ENCODE measurements around the gene PTGFRN.
"Not testable (repeated sequence)": the region's sequence is repeated elsewhere in the genome, so short reads cannot be mapped to it uniquely, and the experiment has no call there.

Gene PTGFRN

GRCh38 chr1:116909512-116910378, at the start of gene PTGFRN:
PTGFRN (plus strand) TSS chr1:116909916; CDS start chr1:116910204, 288 bp downstream.
- DNase-seq: peak; percentile 4

DNA sequence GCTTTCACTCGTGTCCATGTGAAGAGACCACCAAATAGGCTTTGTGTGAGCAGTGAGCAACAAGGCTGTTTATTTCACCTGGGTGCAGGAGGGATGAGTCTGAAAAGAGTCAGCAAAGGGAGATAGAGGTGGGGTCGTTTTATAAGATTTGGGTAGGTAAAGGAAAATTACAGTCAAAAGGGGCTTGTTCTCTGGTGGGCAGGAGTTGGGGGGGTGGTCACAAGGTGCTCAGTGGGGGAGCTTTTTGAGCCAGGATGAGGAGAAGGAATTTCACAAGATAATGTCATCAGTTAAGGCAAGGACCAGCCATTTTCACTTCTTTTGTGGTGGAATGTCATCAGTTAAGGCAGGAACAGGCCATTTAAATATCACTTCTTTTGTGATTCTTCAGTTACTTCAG, 49.5 kb upstream of the PTGFRN start:
- not testable (repeated sequence) for DNase-seq

DNA sequence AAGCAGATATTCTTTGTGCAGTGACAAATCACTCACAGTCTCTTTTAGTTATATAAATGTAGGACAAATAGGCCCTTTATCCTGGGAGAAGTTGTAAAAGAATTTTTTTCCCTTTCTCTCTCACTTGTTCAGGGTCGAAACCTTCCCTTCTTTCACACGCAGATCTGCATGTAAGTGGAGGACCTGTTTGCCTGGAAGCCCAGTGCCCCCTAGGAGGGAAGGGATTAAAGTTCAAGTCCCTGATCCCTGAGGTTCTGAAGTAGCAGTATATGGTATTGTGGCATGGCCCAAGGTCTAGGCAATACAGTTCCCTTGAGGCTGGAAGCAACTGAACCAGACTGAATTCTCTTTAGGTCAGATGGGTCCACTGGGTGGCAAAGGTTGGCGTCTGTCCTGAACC, 48.6 kb upstream of the PTGFRN start:
- DNase-seq: no peak

DNA sequence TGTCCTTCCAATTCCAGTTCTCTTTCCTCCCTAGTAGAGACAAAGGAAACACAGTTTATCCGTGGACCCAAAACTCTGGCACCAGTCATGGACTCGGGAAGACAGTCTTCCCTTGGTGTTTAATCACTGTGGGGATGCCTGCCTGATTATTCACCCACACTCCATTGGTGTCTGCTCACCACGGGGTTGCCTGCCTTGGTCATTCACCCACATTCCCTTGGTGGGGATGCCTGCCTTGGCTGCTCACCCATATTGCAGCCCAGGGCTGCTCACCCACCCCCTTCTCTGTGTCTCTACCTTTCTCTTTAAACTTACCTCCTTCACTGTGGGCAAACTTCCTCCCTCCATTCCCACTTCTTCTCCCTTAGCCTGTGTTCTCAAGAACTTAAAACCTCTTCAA, 46.7 kb upstream of the PTGFRN start:
- DNase-seq: not testable (repeated sequence)

GRCh38 chr1:116866478-116866877, 43.2 kb upstream of the PTGFRN start:
- DNase-seq: not testable (repeated sequence)

GRCh38 chr1:116868385-116868784, 41.3 kb upstream of the PTGFRN start:
- DNase-seq: no peak

- no peak for DNase-seq
Measured at GRCh38 chr1:116869611-116870010, 40.1 kb upstream of the PTGFRN start.

DNA sequence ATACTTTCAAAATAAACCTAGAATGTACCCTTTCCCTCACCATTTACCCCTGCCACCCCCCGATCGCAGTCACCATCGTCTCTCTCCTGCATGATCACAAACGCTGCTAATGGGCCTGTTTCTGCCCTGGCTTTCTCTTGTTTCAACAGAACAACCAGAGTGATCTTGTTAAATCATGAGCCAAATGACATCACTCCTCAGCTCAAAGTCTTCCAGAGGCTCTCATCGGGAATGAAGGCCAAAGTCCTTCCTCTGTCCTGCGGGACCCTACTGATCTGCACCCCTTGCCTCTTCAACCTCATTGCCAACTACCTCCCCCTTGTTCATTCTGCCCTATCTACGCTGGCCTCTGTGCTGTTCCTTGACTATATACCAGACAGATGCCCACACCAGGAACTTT, 39.4 kb upstream of the PTGFRN start:
- no peak for DNase-seq

GRCh38 chr1:116871779-116872146, 38.0 kb upstream of the PTGFRN start:
- DNase-seq: no peak

DNA sequence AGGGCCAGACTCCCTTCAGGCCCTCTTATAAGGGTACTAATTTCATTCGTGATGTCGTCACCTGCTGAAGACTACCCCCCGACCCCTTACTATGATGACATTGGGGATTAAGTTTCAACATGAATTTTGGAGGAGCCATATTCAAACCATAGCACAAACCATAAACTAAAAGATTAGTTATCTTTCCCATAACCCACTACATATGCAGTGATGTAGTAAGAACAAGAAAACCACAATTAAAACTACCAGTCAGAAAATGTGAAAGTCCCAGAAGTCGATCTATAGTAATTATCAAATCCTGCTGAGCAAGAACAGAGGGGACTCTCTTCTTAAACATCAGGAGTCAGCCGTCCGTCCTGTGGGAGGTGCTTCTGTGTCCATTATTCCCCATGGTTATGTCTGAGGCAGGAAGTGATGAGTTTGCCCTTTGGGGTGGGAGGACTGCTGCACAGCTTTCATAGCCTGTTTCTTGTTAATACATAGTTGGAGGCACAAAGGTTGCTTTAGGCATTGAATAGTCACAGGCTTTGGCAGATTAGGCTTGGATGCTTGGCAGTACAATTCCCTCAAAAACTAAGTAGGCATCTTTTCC, 35.9 kb upstream of the PTGFRN start:
- no peak for DNase-seq

- DNase-seq: no peak
Measured at GRCh38 chr1:116874733-116875249, 34.9 kb upstream of the PTGFRN start.

- no peak for DNase-seq
Measured at GRCh38 chr1:116875391-116875790, 34.3 kb upstream of the PTGFRN start.

DNA sequence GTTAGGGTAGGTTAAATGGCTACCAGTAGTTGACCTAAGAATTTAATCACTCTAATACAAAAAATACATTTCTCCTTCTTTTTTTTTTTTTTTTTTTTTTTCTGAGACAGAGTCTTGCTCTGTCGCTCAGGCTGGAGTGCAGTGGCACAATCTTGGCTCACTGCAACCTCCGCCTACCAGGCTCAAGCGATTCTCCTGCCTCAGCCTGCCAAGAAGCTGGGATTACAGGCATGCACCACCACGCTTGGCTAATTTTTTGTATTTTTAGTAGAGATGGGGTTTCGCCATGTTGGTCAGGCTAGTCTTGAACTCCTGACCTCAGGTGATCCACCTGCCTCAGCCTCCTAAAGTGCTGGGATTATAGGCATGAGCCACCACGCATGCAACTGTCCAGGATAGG, 33.8 kb upstream of the PTGFRN start:
- not testable (repeated sequence) for DNase-seq

- no peak for DNase-seq
Measured at GRCh38 chr1:116877141-116877818, 32.4 kb upstream of the PTGFRN start.

- DNase-seq: peak; percentile 32
Measured at GRCh38 chr1:116878804-116879477, 30.8 kb upstream of the PTGFRN start.

DNA sequence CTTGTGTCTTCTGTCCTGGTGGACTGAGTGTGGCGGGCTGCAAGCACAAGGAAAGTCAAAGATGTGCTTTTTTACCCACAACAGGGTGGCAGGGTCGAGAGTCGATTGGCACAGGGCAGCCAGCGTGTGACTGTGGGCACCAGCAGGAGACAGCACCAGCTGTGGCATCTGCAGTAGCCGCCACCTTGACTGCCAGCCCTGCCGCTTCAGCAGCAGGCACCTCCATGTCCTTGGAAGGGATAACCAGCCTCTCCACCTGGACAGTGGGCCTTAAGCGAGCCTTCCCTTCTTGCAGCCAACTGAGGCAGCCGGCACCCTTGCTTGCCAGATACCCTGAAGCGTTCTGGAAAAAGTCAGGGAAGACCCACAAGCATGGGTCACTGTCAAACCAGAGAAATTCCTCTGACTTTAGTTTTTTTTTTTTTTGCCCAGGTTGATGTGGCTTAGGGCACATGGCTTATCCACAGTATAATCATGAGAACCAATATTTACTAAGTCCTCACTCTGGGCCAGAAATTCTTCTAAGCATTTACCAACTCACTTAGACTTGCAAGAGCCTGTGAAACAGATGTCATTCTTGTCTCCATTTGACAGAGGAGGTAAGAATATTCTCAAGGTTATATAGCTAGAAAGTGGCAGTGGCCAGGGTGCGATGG, 30.1 kb upstream of the PTGFRN start:
- DNase-seq: no peak

DNA sequence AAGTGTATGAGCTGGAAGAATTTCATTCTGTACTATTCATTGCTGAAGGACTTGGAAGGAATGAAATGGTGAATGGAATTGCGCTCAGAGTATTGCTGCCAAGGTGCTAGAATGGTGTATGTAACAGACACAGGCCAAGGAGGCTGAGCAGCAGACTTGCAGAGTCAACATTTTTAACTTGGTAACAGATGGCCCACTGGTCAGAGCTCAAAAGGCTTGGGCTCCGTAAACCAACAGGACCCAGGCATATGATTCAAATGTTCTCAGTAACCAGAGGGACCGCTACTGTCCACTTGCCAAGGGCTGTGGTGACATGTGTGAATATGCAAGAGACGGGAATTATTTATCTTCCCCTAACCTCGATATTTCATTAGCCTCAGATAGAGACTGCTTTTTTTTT, 28.8 kb upstream of the PTGFRN start:
- DNase-seq: no peak

GRCh38 chr1:116881879-116882520, 27.7 kb upstream of the PTGFRN start:
- DNase-seq: peak; percentile 65

DNA sequence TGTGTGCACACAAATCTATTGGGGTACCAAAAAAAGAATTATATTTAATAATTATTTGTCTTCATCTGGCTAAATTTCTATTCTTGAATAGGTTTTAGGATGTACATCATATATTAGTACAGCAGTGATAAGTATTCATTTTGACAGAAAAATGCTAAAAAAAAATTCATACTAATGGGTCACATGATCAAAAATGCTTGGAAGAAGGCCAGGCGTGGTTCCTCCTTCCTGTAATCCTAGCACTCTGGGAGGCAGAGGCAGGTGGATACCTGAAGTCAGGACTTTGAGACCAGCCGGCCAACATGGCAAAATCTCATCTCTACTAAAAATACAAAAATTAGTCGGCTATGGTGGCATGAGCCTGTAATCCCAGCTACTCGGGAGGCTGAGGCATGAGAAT, 26.9 kb upstream of the PTGFRN start:
- no peak for DNase-seq

GRCh38 chr1:116886291-116886878, 23.3 kb upstream of the PTGFRN start:
- DNase-seq: no peak

DNA sequence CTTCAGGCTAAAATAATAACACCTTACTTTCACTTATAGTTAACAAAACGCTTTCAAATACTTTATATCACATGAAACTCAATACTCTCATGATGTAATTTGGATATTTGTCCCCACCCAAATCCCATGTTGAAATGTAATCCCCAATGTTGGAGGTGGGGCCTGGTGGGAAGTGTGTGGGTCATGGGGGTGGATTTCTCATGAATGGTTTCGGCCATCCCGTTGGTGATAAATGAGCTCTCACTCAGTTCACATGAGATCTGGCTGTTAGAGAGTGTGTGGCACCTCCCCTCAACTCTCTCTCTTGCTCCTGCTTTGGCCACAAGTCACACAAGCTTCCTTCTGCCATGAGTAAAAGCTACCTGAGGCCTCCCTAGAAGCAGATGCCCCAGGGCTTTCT, 22.5 kb upstream of the PTGFRN start:
- DNase-seq: no peak

GRCh38 chr1:116889380-116889779, 20.3 kb upstream of the PTGFRN start:
- no peak for DNase-seq

Measured in hematopoietic multipotent progenitor cell treated with erythropoietin and hydrocortisone succinate and interleukin-3 and kit ligand, for 8 days (in vitro differentiated cells).